GM12875 (cell line): ENCODE data around the gene PPP3CA.

Source experiments
- H3K4me3 ChIP-seq: one replicate; pipeline ENCODE4 v1.5.1; 2011; ENCODE audit warnings: low read depth, low read length, control low read depth
- TF ChIP-seq, protein P1 (sequence below): IDR thresholded peaks from 2 replicates; pipeline ENCODE4 v1.5.1; 2011; ENCODE audit warnings: low read depth, mild to moderate bottlenecking, control low read depth, inconsistent platforms, low read length, moderate library complexity, borderline replicate concordance; ENCODE audit not compliant: insufficient read depth

The PPP3CA gene

DNA sequence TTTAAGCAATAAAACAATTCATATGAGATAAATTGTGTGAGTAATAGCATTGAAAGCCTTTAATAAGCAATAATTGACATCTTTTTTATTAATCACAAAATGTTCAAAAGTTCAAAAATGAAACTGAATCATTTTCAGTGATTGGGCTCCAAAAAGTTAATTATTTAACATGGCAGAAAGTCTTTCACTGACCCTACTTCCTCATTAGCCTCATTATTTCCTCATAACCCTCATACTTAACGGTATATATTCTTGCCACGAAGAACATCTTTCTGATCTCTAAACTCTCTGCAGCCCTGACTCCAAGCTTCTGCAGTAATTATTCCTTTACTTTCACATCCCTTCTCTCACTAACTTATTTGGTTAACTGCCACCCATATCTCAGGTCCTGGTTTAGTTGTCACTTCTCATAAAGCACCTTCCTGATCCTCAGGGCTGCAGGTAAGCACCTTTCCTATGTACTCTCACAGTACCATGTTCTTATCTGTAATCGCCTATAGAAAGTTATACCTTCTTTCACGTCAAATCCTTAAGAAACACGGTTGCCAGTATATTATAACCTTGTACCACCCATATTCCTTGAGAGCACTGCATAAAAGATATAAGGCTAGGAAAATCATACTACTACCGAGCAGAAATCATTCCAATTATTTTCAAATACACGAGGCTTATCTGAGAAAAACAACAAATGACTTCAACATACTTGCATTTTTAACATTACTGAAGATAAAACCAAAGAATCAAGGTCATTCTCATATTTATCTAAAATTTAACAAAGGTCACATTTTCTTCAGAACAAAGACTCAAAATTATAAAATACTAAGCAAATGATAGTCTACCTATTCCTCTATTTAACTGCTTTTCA is 72.2 kb downstream of the PPP3CA start:
- TF ChIP-seq, protein P1, sequence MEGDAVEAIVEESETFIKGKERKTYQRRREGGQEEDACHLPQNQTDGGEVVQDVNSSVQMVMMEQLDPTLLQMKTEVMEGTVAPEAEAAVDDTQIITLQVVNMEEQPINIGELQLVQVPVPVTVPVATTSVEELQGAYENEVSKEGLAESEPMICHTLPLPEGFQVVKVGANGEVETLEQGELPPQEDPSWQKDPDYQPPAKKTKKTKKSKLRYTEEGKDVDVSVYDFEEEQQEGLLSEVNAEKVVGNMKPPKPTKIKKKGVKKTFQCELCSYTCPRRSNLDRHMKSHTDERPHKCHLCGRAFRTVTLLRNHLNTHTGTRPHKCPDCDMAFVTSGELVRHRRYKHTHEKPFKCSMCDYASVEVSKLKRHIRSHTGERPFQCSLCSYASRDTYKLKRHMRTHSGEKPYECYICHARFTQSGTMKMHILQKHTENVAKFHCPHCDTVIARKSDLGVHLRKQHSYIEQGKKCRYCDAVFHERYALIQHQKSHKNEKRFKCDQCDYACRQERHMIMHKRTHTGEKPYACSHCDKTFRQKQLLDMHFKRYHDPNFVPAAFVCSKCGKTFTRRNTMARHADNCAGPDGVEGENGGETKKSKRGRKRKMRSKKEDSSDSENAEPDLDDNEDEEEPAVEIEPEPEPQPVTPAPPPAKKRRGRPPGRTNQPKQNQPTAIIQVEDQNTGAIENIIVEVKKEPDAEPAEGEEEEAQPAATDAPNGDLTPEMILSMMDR: no peak
- no peak overlapping the region for H3K4me3 ChIP-seq

DNA sequence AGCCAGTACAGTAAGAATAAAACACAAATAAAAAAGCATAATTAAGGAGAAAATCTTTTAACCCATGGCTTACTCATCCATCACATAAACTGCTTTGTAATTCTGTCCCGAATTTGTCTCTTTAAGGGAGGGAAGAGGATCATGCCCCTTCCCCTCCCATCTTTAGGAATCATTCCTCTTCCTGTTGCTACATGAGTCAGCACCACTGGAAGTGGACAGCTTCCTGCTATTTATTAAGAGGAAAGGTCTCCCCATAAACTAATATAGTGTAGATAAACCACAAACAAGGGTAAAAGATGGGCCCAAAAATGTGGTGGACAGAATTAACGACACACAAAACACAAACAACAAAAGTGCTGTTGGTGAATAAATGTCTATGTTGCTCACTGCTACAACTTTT is 75.8 kb downstream of the PPP3CA start:
- TF ChIP-seq, protein P1: no peak

DNA sequence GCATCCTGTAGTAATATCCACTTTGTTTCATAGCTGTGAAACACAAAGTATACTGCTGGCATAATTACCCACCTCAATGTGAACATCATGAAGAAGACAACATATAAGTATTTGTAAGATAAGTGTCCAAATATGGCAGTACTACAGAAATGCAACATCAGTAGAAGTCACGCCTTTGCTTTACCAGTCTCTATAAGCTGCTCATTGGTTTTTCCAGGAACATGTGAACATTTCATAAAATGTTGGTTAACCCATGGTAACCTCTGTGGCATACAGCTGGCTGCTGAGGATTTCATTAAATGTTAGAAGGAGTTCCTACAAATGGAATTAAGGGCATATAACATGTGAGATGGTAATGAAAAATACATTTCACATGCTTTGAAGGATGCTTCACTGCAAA is 77.6 kb downstream of the PPP3CA start:
- no peak overlapping the region for H3K4me3 ChIP-seq
- TF ChIP-seq, protein P1: no peak

More for the DNA sequence above, 75.8 kb downstream of the PPP3CA start:
- H3K4me3 ChIP-seq: no peak overlapping the region

GRCh38 chr4:101265816-101266172 is 81.5 kb downstream of the PPP3CA start:
- H3K4me3 ChIP-seq: no peak overlapping the region
- TF ChIP-seq, protein P1: no peak

DNA sequence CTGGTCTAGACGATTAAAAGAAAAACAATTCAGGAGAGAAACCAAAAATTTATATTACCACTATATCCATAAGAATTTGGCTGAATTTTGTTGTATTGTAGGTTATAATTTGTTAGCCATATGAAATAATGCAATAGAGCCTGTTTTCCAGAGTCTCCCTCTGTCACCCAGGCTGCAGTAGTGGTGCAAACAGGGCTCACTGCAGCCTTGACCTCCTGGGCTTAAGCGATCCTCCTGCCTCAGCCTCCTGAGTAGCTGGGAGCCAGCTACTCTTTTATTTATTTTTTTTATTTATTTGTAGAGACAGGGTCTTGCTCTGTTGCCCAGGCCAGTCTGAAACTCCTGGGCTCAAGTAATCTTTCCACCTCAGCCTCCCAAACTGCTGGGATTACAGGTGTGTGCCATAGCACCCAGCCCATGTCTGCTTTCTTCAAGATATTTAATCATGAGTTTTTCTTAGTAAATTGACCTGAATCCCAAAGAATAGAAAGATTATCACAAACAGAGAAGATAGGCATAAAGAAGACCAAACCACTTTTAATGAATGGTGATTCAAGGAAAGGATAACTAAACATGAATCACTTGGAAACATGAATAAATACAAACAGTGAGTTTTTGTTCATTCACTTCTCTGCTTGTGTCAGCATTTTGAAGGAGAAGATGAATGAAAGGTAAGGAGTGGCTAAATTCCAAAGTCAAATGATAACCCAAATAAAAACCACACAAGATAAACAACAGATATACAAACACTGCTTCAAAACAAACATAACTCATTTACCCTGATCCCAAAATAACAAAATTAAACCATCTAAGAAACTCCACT is 82.1 kb downstream of the PPP3CA start:
- no peak overlapping the region for H3K4me3 ChIP-seq
- TF ChIP-seq, protein P1: no peak

DNA sequence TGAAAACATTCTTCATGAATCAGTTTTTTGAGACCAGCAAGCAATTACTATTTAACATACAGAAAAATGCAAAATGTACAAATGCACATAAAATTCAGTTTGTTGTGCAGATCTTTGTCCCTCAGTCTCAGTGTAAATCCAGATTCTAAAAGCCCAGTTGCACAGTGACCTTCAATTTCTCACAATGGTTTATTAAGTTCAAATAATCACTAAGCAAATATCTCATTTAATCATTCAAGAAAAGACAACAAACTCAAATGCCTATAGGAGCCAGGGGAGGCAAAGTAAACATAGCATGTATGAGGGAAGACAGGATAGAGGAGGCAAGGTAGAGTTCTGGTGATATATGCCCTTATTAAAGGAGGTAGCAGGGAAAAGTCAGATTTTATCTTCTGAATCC is 82.8 kb downstream of the PPP3CA start:
- no peak overlapping the region for H3K4me3 ChIP-seq
- TF ChIP-seq, protein P1: no peak

DNA sequence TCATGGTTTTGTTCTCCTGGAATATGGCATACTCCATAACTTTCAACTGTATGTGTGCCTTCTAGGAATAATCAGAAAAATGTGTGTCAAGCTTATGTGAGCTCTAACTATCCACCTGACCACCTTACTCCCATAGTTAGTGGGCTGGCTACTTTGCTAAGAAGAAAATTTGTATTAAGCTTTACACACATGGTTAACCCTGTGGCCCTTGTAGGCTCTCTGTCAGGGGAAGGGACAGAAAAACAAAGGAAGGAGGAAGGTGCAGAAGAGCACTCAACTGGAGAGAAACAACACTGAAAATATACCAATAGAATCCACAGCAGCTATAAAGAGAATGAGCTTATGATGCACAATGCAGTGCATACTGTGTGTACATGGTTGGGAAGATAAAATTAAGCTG is 84.6 kb downstream of the PPP3CA start:
- TF ChIP-seq, protein P1: no peak
- no peak overlapping the region for H3K4me3 ChIP-seq
